GM19328 (cell line): ENCODE data around the gene EIPR1.
A peak's percentile ranks its signal among the peaks of the same experiment; 100 is the strongest.

ENCODE experiments used
- ATAC-seq: cut with Tn5 transposase; IDR thresholded peaks from one replicate; pipeline ENCODE4 v1.9.1; 2021; ENCODE audit warnings: mild to moderate bottlenecking, moderate library complexity; ENCODE audit not compliant: unreplicated experiment

Gene EIPR1

GRCh38 chr2:3377612-3378432 lies at the start of gene EIPR1:
EIPR1 (minus strand) TSS chr2:3377818; CDS start chr2:3377689, 129 bp downstream.
- ATAC-seq: peak; percentile 74

GRCh38 chr2:3427272-3427671 lies 49.7 kb upstream of the EIPR1 start:
- ATAC-seq: no peak

- no peak for ATAC-seq
Observed at GRCh38 chr2:3426615-3427014, 49.0 kb upstream of the EIPR1 start.

GRCh38 chr2:3424171-3424795 lies 46.7 kb upstream of the EIPR1 start:
- ATAC-seq: no peak

- ATAC-seq: no peak
Observed at GRCh38 chr2:3423492-3424170, 46.0 kb upstream of the EIPR1 start.

GRCh38 chr2:3422161-3422779 lies 44.7 kb upstream of the EIPR1 start:
- no peak for ATAC-seq

- ATAC-seq: no peak
Observed at GRCh38 chr2:3421580-3421979, 44.0 kb upstream of the EIPR1 start.

DNA sequence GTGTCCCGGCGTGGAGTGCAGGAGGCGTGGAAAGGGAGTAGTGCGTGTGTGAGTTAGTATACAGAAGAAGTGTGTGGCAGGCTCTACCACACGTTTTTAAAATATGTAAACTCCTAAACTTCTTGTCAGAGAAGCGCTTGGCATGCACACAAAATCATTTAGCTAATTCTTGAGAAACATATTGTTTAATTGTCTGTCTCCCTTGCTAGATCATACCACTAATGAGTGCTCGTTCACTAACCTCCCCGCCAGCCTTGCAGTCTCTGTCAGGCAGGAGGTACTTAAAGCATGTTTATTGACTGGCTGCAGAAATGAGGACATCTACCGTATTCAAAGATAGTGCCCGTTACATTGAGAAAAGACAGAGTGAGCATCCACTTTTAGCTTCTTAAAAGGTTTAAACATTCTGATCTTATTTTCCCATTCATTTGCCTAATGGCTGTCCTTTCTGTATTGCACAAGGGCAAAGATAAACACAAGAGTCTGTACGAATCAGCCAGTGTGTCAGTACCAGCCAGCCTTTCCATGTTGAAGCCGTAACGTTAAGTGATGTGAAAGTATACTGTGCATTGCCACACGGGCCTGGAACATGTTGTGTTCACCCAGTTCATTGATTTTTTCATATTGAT lies 43.3 kb upstream of the EIPR1 start:
- no peak for ATAC-seq

DNA sequence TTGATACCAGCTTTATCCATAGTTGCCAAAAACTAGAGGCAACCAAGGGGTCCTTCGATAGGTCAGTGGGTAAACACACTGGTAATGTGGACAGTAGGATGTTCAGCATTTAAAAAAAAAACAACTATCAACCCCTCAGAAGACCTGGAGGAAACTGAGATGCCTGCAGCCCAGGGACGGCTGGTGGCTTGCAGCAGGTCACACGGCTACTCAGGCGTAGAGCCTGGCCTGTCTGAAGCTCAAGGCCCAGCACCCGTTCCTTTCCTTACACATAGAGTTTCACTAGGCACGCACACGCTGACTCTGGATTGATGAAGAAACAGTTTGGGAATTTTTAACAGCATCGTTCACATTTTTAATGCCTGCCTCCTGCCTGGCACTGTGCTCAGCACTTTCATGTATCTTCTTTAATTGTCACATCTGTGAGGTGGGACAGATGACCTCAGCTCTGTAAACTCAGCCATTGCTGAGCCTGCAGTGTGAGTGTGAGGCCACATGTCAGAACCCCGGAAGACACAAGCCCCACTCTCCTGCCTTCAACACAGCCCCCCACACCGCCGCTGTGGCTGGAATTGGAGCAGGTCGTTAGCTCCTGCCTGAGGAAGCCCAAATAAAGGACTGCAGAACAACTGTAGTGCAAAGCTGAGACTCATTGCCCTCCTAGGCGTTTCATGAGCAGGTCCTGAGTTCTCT lies 42.6 kb upstream of the EIPR1 start:
- no peak for ATAC-seq

- ATAC-seq: no peak
Observed at GRCh38 chr2:3418766-3419404, 41.3 kb upstream of the EIPR1 start.

- ATAC-seq: no peak
Observed at GRCh38 chr2:3414133-3414860, 36.7 kb upstream of the EIPR1 start.

DNA sequence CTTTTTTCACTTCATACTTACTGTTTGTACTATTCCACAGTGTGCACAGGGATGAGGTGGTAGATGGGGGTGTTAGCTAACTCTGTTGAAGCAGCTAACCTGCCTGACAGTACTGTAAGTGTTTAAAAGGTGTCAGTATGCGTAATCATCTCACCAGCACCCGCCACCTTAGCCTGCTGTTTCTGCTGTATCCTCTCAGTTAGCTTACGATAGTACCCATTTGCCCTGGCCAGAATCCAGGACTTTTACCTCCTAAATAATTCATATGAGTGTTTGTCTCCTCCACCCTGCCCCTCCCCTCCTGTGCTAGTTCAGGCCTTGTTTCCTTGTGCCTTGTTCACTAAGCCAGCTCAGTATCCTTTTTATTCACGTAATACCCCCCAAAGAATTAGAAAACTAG lies 36.1 kb upstream of the EIPR1 start:
- no peak for ATAC-seq

DNA sequence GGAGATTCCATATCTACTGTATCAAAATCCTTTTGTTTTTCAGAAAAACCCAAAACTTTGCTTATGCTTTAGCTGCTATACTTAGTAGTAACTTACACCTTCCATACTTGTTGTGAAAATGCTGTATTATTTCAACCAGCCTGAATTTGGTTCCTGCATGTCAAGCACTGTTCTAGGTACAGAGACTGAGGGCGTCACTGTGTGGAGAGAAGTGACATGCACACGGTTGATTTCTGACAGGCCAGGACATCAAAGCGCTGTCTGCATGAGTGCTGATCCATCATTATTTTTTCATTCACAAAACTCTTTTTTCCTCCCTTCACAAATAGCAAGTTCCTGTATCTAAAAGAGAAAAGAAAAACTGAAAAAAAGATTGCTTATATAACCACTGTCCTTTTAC lies 33.5 kb upstream of the EIPR1 start:
- no peak for ATAC-seq

GRCh38 chr2:3409627-3410170 lies 32.1 kb upstream of the EIPR1 start:
- no peak for ATAC-seq

GRCh38 chr2:3408781-3409180 lies 31.2 kb upstream of the EIPR1 start:
- ATAC-seq: no peak

- no peak for ATAC-seq
Observed at GRCh38 chr2:3406501-3406900, 28.9 kb upstream of the EIPR1 start.

DNA sequence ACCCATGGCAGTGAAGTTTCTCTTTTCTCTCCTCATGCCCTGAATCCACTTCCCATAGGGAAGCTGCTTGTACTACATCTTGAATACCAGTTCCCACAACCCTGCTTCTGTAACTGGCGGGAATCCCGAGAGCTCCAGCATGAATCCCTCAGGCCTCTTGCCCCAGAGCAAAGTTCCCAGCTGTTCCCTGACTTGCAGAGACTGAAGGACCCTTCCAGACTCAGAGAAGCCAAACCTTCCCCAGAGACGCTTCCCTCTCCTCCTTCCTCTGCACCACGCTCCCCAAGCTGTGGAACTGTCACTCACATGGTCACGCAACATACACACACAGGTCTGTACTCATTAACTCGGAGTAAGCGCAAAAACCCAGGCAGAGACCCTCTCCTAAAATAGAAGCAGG lies 28.3 kb upstream of the EIPR1 start:
- ATAC-seq: no peak

DNA sequence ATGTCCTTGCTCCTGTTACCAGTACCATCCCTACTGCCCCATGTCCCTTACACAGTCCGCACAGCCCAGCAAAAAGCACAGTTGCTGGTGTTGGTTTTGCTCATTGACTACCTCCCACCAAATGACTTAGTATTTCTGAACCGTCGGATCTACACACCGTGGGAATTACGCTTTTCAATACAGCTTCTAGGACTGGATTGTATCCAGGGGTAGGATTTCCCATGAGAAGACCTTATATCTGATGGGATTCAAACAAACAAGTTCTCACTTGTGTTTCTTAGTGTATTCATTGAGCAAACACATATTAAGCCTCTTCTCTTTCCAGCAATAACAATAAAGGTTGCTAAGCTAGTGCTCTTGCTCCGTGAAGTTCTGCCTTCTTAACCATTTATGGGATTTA lies 27.7 kb upstream of the EIPR1 start:
- no peak for ATAC-seq

GRCh38 chr2:3404349-3404894 lies 26.8 kb upstream of the EIPR1 start:
- ATAC-seq: no peak
